ENCODE measurements around the gene RILP. TPM values are rescaled to one million over a fixed set of nuclear protein-coding genes. Genes with fewer than 3 reads are reported as not detected.

Gene RILP
- total RNA-seq, 1 experiment from 2014 or later, result 32.8 TPM

DNA sequence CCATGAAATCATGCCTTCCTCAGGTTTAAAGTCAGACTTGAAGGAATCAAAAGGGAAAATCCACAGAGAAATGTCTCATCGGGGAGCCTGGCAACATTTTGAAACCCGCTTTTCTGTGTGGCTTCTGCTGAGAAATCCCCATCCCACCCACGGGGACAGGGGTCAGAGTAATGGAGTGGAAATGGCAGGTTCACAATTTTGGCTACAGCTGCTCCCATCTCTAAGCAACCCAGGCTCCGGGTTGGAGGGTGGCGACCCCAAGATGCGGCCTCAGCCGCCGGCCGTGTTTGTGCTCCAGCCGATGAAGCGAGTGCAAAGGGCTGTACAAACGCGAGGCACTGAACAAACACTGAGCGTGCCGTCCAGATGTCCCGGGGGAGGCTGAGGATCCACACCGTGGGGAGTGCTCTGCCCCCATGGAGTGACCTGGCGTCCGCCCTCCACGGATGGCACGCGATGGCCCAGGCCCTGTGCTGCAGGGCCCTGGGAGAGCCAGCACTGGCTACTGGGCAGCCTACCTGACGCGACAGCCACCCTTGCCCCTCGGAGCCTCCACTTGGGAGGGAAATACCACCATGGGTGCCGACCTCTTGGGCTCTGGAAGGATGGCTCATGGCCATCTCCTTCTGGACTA lies 43.2 kb downstream of the RILP start:
- DNase-seq, result peak; percentile 51
- H3K4me3 ChIP-seq (ENCODE audit: insufficient read depth, low read depth, low read length), result no peak overlapping the region
- no peaks in the 10 kb centered on the region for H3K27me3 ChIP-seq (ENCODE audit: control insufficient read depth, insufficient read depth, low read length)
- H3K36me3 ChIP-seq (replicated peaks; ENCODE audit: control insufficient read depth, insufficient read depth, low read length), result no peaks in the 10 kb centered on the region

DNA sequence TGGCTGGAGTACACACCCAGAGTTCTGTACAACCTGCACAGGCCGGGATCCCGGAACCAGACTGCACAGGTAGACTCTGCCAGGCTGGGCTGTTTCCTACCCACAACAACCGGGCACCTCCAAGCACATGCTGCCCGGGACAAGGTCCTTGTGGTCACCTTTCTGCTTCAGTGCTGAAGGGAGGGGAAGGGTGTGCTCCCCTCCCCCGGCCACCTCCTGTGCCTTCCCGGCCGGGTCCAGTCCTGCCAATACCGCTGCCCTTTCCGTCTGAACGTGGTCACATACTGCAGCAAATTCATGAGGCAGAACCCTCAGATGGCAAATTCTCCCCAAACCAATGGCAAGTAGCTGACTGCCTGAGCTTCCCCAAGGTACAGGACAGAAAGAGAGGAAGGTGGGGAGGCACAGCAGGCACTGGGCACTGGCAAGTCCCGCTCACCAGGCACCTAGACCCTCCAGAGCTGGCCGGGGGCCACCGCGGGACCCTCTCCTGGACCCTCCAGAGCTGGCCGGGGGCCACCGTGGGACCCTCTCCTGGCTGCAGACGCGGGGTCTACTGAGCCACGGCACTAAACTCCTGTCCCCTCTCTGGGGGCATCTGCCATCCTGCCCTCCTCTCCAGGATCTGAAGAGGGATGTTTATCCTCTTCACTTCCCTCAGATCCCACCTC lies 43.9 kb downstream of the RILP start:
- Histone ChIP-seq H3K36me3 (replicated peaks; ENCODE audit: control insufficient read depth, insufficient read depth, low read length) (no peaks in the 10 kb centered on the region), H3K4me3 (ENCODE audit: insufficient read depth, low read depth, low read length) (no peak overlapping the region), H3K27me3 (ENCODE audit: control insufficient read depth, insufficient read depth, low read length) (no peaks in the 10 kb centered on the region)
- peak; percentile 67 for DNase-seq

DNA sequence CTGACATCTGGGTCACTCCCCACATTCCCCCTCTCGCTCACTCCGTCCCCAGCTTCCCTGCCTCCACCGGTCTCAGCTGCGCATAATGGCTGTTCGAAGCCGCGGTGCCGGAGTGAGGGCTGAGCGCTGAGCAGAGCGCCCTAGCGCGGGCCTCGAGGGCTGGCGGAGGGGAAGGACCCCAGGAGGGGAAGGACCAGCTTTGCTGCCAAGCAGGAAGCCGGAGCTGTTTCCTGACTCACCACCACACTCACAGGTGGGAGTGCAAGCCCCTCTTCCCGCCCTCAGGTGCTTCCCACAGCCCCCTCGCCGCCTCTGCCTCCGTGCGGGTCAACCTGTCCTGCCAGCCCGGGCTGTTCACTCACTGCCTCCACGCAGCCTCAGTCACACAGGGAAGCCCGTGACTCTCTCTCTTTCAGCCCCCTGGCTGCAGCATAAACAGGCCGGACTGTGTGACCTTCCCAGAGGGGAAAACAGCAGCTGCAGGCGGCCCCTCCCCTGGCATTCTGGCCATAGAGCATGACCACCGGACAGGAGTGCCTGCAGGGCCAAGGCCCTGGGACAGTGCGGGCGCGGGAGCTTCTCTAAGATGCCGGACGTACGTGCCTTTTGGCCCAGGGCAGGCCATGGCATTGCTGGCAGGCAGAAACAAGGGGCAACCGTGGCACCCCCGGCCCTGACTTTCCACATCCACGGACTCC lies 44.7 kb downstream of the RILP start:
- peak; percentile 82 for DNase-seq
- H3K27me3 ChIP-seq (ENCODE audit: control insufficient read depth, insufficient read depth, low read length), result no peaks in the 10 kb centered on the region
- no peaks in the 10 kb centered on the region for H3K36me3 ChIP-seq (replicated peaks; ENCODE audit: control insufficient read depth, insufficient read depth, low read length)
- H3K4me3 ChIP-seq (ENCODE audit: insufficient read depth, low read depth, low read length), result no peak overlapping the region

DNA sequence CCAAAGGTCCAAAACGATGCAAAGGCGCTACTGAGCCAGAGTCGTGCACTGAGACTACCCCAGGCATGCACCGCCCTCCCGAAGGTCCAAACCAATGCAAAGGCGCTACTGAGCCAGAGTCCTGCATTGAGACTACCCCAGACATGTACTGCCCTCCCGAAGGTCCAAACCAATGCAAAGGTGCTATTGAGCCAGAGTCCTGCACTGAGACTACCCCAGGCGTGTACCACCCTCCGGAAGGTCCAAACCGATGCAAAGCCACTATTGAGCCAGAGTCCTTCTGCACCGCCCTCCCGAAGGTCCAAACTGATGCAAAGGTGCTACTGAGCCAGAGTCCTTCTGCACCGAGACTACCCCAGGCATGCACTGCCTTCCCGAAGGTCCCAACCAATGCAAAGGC lies 48.1 kb downstream of the RILP start:
- Histone ChIP-seq H3K36me3 (replicated peaks; ENCODE audit: control insufficient read depth, insufficient read depth, low read length) (no peaks in the 10 kb centered on the region), H3K27me3 (ENCODE audit: control insufficient read depth, insufficient read depth, low read length) (no peaks in the 10 kb centered on the region), H3K4me3 (ENCODE audit: insufficient read depth, low read depth, low read length) (no peak overlapping the region)
- DNase-seq, result no peak

DNA sequence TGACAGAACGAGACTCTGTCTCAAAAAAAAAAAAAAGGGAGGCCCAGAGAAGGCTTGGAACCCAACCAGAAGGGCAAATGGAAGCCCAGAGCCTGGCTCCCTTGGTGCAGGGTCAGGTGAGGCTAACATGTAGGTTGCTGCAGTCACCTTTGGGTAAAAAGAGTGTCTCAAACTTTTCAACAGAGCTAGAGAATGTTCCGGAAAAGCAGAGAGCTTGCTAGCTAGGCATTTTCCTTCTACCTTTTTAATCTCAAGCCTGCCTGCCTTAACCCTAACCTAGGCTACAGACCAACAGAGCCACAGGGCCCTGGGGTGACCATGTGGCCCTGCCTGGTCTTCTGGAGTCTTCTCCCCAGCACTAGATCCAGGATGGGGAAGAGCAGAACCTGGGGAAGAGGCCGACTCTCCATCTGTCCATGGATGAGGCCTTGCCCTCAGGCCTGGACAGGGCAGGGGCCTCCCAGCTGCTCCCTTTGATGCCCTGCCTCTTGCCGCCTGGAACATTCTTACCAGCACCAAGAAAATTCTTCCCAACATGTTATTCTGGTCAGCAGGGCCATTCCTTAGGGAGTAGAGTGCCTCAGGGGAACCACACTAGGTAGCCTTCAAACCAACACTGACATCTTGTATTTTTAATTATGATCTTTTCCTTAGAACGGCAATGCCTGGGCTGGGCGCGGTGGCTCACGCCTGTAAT lies 51.1 kb downstream of the RILP start:
- DNase-seq, result no peak
- Histone ChIP-seq H3K36me3 (replicated peaks; ENCODE audit: control insufficient read depth, insufficient read depth, low read length) (no peaks in the 10 kb centered on the region), H3K27me3 (ENCODE audit: control insufficient read depth, insufficient read depth, low read length) (no peaks in the 10 kb centered on the region), H3K4me3 (ENCODE audit: insufficient read depth, low read depth, low read length) (no peak overlapping the region)

DNA sequence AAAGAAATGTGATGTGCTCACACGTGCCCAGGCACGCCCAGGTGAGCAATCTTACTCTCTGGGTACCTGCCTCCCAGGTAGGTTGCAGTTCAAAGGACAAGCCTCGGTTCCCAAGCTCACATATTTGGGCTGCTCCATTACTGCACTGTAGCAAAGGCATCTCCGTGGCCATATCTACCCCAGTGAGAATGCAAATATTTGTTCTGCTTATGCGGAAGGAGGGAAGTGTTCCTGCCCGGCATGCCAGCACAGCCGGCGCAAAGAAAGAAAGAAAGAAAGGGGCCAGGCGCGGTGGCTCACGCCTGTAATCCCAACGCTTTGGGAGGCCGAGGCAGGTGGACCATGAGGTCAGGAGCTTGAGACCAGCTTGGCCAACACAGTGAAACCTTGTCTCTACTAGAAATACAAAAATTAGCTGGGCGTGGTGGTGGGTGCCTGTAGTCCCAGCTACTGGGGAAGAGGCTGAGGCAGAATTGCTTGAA lies 51.8 kb downstream of the RILP start:
- Histone ChIP-seq H3K4me3 (ENCODE audit: insufficient read depth, low read depth, low read length) (no peak overlapping the region), H3K27me3 (ENCODE audit: control insufficient read depth, insufficient read depth, low read length) (no peaks in the 10 kb centered on the region), H3K36me3 (replicated peaks; ENCODE audit: control insufficient read depth, insufficient read depth, low read length) (no peaks in the 10 kb centered on the region)
- no peak for DNase-seq

Other genes starting within 250 kb of the RILP start
- gene YWHAE, start 249.6 kb downstream of the RILP start, total RNA-seq (2014; rRNA removed; shearing (Covaris generic)), result 303 and 330 TPM in 2 replicates
- gene CRK, start 193.6 kb downstream of the RILP start, total RNA-seq (2014; rRNA removed; shearing (Covaris generic)), result 60.5 and 68.4 TPM in 2 replicates
- 55.9 and 62.6 TPM in 2 replicates for gene MYO1C, start 157.2 kb downstream of the RILP start, total RNA-seq (2014; rRNA removed; shearing (Covaris generic))
- 17.6 and 20.7 TPM in 2 replicates for gene INPP5K, start 133.3 kb downstream of the RILP start, total RNA-seq (2014; rRNA removed; shearing (Covaris generic))
- 22.5 and 23.1 TPM in 2 replicates for gene PITPNA, start 87.1 kb downstream of the RILP start, total RNA-seq (2014; rRNA removed; shearing (Covaris generic))
- gene SLC43A2, start 21.0 kb downstream of the RILP start, total RNA-seq (2014; rRNA removed; shearing (Covaris generic)), result 36.0 and 37.7 TPM in 2 replicates
- gene SCARF1, start 4.1 kb downstream of the RILP start, total RNA-seq (2014; rRNA removed; shearing (Covaris generic)), result 5.1 and 7.6 TPM in 2 replicates
- 128 and 146 TPM in 2 replicates for gene PRPF8, start 35.0 kb upstream of the RILP start, total RNA-seq (2014; rRNA removed; shearing (Covaris generic))
- 0.04 and 0.45 TPM in 2 replicates for gene TLCD2, start 60.5 kb upstream of the RILP start, total RNA-seq (2014; rRNA removed; shearing (Covaris generic))
- gene WDR81, start 74.8 kb upstream of the RILP start, total RNA-seq (2014; rRNA removed; shearing (Covaris generic)), result 13.2 and 14.3 TPM in 2 replicates
- gene SERPINF2, start 93.0 kb upstream of the RILP start, total RNA-seq (2014; rRNA removed; shearing (Covaris generic)), result 0.52 and 0.74 TPM in 2 replicates
- gene SERPINF1, start 112.2 kb upstream of the RILP start, total RNA-seq (2014; rRNA removed; shearing (Covaris generic)), result 30.3 and 33.4 TPM in 2 replicates
- gene SMYD4, start 180.0 kb upstream of the RILP start, total RNA-seq (2014; rRNA removed; shearing (Covaris generic)), result 14.0 and 20.6 TPM in 2 replicates
- gene RPA1, start 180.1 kb upstream of the RILP start, total RNA-seq (2014; rRNA removed; shearing (Covaris generic)), result 24.6 and 31.2 TPM in 2 replicates

Measured in H7 (cell line).